SK-N-SH (cell line): ENCODE results near the gene HS3ST1. TPM values are rescaled to one million over a fixed set of nuclear protein-coding genes. Genes with fewer than 3 reads are reported as not detected.
"Not testable (repeated sequence)": the region's sequence is repeated elsewhere in the genome, so short reads cannot be mapped to it uniquely, and the experiment has no call there.

Experiments
- CTCF ChIA-PET: fragments of 300-600, 350-600 bp; formaldehyde crosslinking; extraction: SDS; loops from one replicate; lab custom pipeline; 2021; lab: Yijun Ruan, JAX
- POLR2A ChIA-PET: fragments of 350-600 bp; sonication (Branson Sonifier 250); formaldehyde crosslinking; extraction: SDS; loops from one replicate; lab custom pipeline; 2020; ENCODE audit warnings: antibody characterized with exemption, inconsistent platforms; lab: Yijun Ruan, JAX
- DNase-seq: peaks from one replicate; pipeline ENCODE4 v3.0.0; 2012
- H2AFZ ChIP-seq: fragments of 200-600 bp; sonication (generic); 2 replicates; pipeline ENCODE4 v1.8.1; 2016; ENCODE audit warnings: antibody characterized with exemption, mild to moderate bottlenecking, low read depth
- H3F3A ChIP-seq: fragments of 200-600 bp; sonication (generic); replicated peaks from 2 replicates; pipeline ENCODE3; 2016; ENCODE audit warnings: antibody characterized with exemption, mild to moderate bottlenecking; ENCODE audit not compliant: insufficient read depth
- H3K27ac ChIP-seq, 2 experiments: fragments of 200-500 bp in 1 of 2; fragments of 200-600 bp in 1 of 2; sonication (Bioruptor generic) in 1 of 2; sonication (generic), shearing (Covaris generic) in 1 of 2; 2 replicates each; pipeline versions ENCODE4 v1.5.1 to v1.6.1; 2014 to 2016; ENCODE audit warnings: low read depth in 2 of 2, inconsistent platforms in 1 of 2, low read length in 1 of 2, mild to moderate bottlenecking in 1 of 2, mixed read lengths in 1 of 2
- H3K27me3 ChIP-seq: fragments of 200-600 bp; sonication (generic), shearing (Covaris generic); 2 replicates; pipeline ENCODE4 v1.6.1; 2016; ENCODE audit warnings: mixed run types; ENCODE audit not compliant: insufficient read depth
- H3K36me3 ChIP-seq, 2 experiments: fragments of 200-500 bp in 1 of 2; fragments of 200-600 bp in 1 of 2; sonication (Bioruptor generic) in 1 of 2; sonication (generic) in 1 of 2; replicated peaks in 1 of 2; 2 replicates each; pipeline versions ENCODE3 to v1.5.1; 2014 to 2016; ENCODE audit warnings: low read length in 1 of 2, mild to moderate bottlenecking in 1 of 2; ENCODE audit not compliant: insufficient read depth in 2 of 2, control insufficient read depth in 1 of 2
- H3K4me1 ChIP-seq, 2 experiments: fragments of 200-500 bp in 1 of 2; fragments of 200-600 bp in 1 of 2; sonication (Bioruptor generic) in 1 of 2; sonication (generic), shearing (Covaris generic) in 1 of 2; 2 replicates each; pipeline versions ENCODE4 v1.5.1 to v1.6.1; 2014 to 2016; ENCODE audit warnings: low read depth in 1 of 2, low read length in 1 of 2, mixed run types in 1 of 2; ENCODE audit not compliant: insufficient read depth in 2 of 2, control insufficient read depth in 1 of 2
- H3K4me2 ChIP-seq: fragments of 200-600 bp; sonication (generic), shearing (Covaris generic); 2 replicates; pipeline ENCODE4 v1.6.1; 2017; ENCODE audit warnings: mixed run types
- H3K4me3 ChIP-seq, 2 experiments: fragments of 200-500 bp in 1 of 2; fragments of 200-600 bp in 1 of 2; sonication (Bioruptor generic) in 1 of 2; sonication (generic), shearing (Covaris generic) in 1 of 2; 2 replicates each; pipeline versions ENCODE4 v1.5.1 to v1.8.1; 2014 to 2016; ENCODE audit warnings: low read depth in 2 of 2, inconsistent platforms in 1 of 2, low read length in 1 of 2, mild to moderate bottlenecking in 1 of 2, mixed read lengths in 1 of 2, moderate library complexity in 1 of 2
- H3K79me2 ChIP-seq: fragments of 200-600 bp; sonication (generic); 2 replicates; pipeline ENCODE4 v1.8.1; 2017; ENCODE audit warnings: mild to moderate bottlenecking; ENCODE audit not compliant: insufficient read depth
- H3K9ac ChIP-seq: fragments of 200-600 bp; sonication (generic); 2 replicates; pipeline ENCODE4 v1.6.1; 2017; ENCODE audit warnings: mixed run types
- H3K9me2 ChIP-seq: fragments of 200-600 bp; sonication (generic); 2 replicates; pipeline ENCODE4 v1.6.1; 2017; ENCODE audit warnings: mixed run types
- H3K9me3 ChIP-seq: fragments of 200-600 bp; sonication (generic); 2 replicates; pipeline ENCODE4 v1.6.1; 2017; ENCODE audit warnings: mixed run types, mild to moderate bottlenecking, moderate library complexity
- H4K20me1 ChIP-seq: fragments of 200-600 bp; sonication (generic); 2 replicates; pipeline ENCODE4 v1.6.1; 2017; ENCODE audit warnings: mild to moderate bottlenecking, mixed run types; ENCODE audit not compliant: insufficient read depth
- ELF1 ChIP-seq: IDR thresholded peaks from 2 replicates; pipeline ENCODE4 v1.4.0; 2012
- EZH2phosphoT487 ChIP-seq: fragments of 200-600 bp; sonication (generic); IDR thresholded peaks from 2 replicates; pipeline ENCODE4 v1.6.1; 2017; ENCODE audit warnings: low read depth, mixed run types, mild to moderate bottlenecking, antibody characterized with exemption, moderate library complexity, borderline replicate concordance
- FOSL2 ChIP-seq: IDR thresholded peaks from 2 replicates; pipeline ENCODE4 v1.4.0; 2012; ENCODE audit warnings: low read depth, mild to moderate bottlenecking, moderate library complexity, borderline replicate concordance
- FOXJ3 ChIP-seq: sonication (generic); formaldehyde crosslinking; IDR thresholded peaks from 2 replicates; pipeline ENCODE4 v1.5.1; 2020; ENCODE audit warnings: mild to moderate bottlenecking, missing genetic modification reagents
- GATA2 ChIP-seq: sonication (generic); formaldehyde crosslinking; IDR thresholded peaks from 2 replicates; pipeline ENCODE4 v1.5.0; 2020; ENCODE audit warnings: mild to moderate bottlenecking, missing genetic modification reagents
- MEF2A ChIP-seq: IDR thresholded peaks from 2 replicates; pipeline ENCODE4 v1.4.0; 2012; ENCODE audit warnings: low read depth, borderline replicate concordance
- MXI1 ChIP-seq: IDR thresholded peaks from 2 replicates; pipeline ENCODE4 v1.6.1; 2012; ENCODE audit warnings: mild to moderate bottlenecking, low read depth, low read length, improper control_type of control experiment
- NRF1 ChIP-seq: IDR thresholded peaks from 2 replicates; pipeline ENCODE4 v1.6.1; 2012; ENCODE audit warnings: low read depth, mild to moderate bottlenecking, low read length
- POLR2AphosphoS5 ChIP-seq: IDR thresholded peaks from 2 replicates; pipeline ENCODE4 v1.6.1; 2012; ENCODE audit warnings: low read depth, low read length
- RAD21 ChIP-seq: IDR thresholded peaks from 2 replicates; pipeline ENCODE4 v1.6.1; 2012; ENCODE audit warnings: mild to moderate bottlenecking, low read length
- SIN3A ChIP-seq: IDR thresholded peaks from 2 replicates; pipeline ENCODE4 v1.6.1; 2012; ENCODE audit warnings: low read depth, mild to moderate bottlenecking, low read length, moderate library complexity, borderline replicate concordance
- SMC3 ChIP-seq: IDR thresholded peaks from 2 replicates; pipeline ENCODE4 v1.6.1; 2012; ENCODE audit warnings: low read depth, low read length, improper control_type of control experiment
- TAF1 ChIP-seq: IDR thresholded peaks from 2 replicates; pipeline ENCODE4 v1.6.1; 2012; ENCODE audit warnings: low read depth, mild to moderate bottlenecking, low read length, moderate library complexity, borderline replicate concordance
- YY1 ChIP-seq: IDR thresholded peaks from 2 replicates; pipeline ENCODE4 v1.4.0; 2012; ENCODE audit warnings: low read depth, mild to moderate bottlenecking
- WGBS: methylation state at CpG from one replicate; pipeline ENCODE4 v1.1.6; 2017; ENCODE audit warnings: low lambda C conversion rate; 5-methylcytosine and 5-hydroxymethylcytosine counted together
- polyA plus RNA-seq, 3 experiments: library from polyadenylated mRNA; depleted of rRNA; stranded (reverse); fragments of >200 nt; gene quantifications; 2 replicates each; pipeline ENCODE4 v1.2.3, GENCODE V29; 2012
- TF ChIP-seq, protein P1 (sequence below): IDR thresholded peaks from 2 replicates; pipeline ENCODE4 v1.4.0; 2012; ENCODE audit warnings: low read depth, borderline replicate concordance
- TF ChIP-seq, protein P2 (sequence below): fragments of 150-350 bp; IDR thresholded peaks from 2 replicates; pipeline ENCODE4 v1.6.1; 2017; ENCODE audit warnings: antibody characterized with exemption, low read length, low read depth, borderline replicate concordance
- TF ChIP-seq, protein P3 (sequence below): IDR thresholded peaks from 2 replicates; pipeline ENCODE4 v1.4.0; 2012; ENCODE audit warnings: low read depth

The HS3ST1 gene
- polyA plus RNA-seq, 1 of the 3 experiments (the other 2 are of a cell fraction): not detected

DNA sequence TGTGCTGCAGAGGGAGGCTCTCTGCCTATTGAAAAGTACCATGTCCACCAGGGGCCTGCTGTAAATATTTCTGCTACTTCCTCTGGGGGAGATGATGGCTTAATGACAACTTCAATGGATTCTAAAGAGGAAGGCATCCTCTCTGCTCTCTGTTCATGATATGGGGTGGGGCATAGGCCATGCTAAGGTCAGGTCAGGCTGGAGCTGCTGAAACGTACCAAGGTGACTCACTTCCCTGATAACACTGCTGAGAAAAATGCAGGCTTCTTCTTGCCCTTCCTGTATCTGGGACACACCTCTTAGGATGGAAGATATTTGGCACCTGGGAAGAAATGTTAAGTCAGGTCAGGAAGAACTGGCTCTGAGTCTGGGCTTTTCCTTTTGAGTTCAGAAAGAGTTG is 31.5 kb downstream of the HS3ST1 start:
- H4K20me1 ChIP-seq: no peaks in the 10 kb centered on the region
- no peak for DNase-seq
- no peaks in the 10 kb centered on the region for H3K9me3 ChIP-seq
- H3K27ac ChIP-seq: no peak overlapping the region
- H3K4me2 ChIP-seq: no peak overlapping the region
- ChIA-PET POLR2A (no interaction called here), CTCF (no interaction called here)
- no peak overlapping the region for H3K9ac ChIP-seq
- H3K27me3 ChIP-seq: no peaks in the 10 kb centered on the region
- WGBS: 0% methylated on average over 1 of the region's 1 CpG
- no peak overlapping the region for H2AFZ ChIP-seq
- H3K4me3 ChIP-seq: no peak overlapping the region
- no peaks in the 10 kb centered on the region for H3K36me3 ChIP-seq
- H3K9me2 ChIP-seq: no peaks in the 10 kb centered on the region
- H3K4me1 ChIP-seq: no peaks in the 10 kb centered on the region
- H3F3A ChIP-seq: no peaks in the 10 kb centered on the region
- no peak for TF ChIP-seq MXI1
- no peaks in the 10 kb centered on the region for H3K79me2 ChIP-seq

DNA sequence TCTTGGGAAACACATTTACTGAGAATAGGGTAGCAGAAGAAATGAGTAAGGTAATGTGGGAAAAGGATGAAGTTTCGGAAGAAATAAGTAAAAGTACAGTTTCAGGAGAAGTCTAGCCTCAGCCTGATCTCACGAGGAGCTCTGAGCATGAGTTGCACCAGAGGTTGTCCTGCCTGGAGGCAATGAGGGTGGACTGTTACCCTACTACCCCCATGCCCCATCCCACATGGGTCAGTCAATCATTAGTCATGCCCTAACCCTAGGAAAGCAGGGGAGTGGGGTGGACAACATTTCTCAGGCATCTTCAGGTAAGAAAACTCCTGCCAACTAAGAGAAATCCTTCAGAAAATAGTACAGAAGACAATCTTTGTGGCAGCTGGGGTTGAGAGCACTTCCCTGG is 35.1 kb downstream of the HS3ST1 start:
- H3K27me3 ChIP-seq: no peaks in the 10 kb centered on the region
- no peak overlapping the region for H3K4me3 ChIP-seq
- no peak overlapping the region for H3K27ac ChIP-seq
- H4K20me1 ChIP-seq: no peaks in the 10 kb centered on the region
- no peak overlapping the region for H3K4me2 ChIP-seq
- no peaks in the 10 kb centered on the region for H3K9me2 ChIP-seq
- H3K4me1 ChIP-seq: no peaks in the 10 kb centered on the region
- no peak overlapping the region for H2AFZ ChIP-seq
- no peaks in the 10 kb centered on the region for H3K79me2 ChIP-seq
- no peaks in the 10 kb centered on the region for H3K9me3 ChIP-seq
- no peak overlapping the region for H3K9ac ChIP-seq
- no peaks in the 10 kb centered on the region for H3K36me3 ChIP-seq
- whole genome bisulfite sequencing: 5% methylated on average over 2 of the region's 2 CpGs
- DNase-seq: no peak
- POLR2A ChIA-PET: no interaction called here
- no peak for TF ChIP-seq RAD21
- CTCF ChIA-PET: no interaction called here
- no peaks in the 10 kb centered on the region for H3F3A ChIP-seq

DNA sequence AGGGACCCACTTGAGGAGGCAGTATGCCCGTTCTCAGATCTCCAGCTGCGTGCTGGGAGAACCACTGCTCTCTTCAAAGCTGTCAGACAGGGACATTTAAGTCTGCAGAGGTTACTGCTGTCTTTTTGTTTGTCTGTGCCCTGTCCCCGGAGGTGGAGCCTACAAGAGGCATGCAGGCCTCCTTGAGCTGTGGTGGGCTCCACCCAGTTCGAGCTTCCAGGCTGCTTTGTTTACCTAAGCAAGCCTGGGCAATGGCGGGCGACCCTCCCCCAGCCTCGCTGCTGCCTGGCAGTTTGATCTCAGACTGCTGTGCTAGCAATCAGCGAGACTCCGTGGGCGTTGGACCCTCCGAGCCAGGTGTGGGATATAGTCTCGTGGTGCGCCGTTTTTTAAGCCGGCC is 44.6 kb downstream of the HS3ST1 start:
- H3K9me2 ChIP-seq, CTCF ChIA-PET, H3K4me2 ChIP-seq, H2AFZ ChIP-seq, H3K27me3 ChIP-seq, H3K4me1 ChIP-seq, H3F3A ChIP-seq, DNase-seq, H3K4me3 ChIP-seq, H3K36me3 ChIP-seq, H3K79me2 ChIP-seq, H3K9me3 ChIP-seq, H3K9ac ChIP-seq, H3K27ac ChIP-seq, H4K20me1 ChIP-seq, POLR2A ChIA-PET: not testable (repeated sequence)
- whole genome bisulfite sequencing: 53% methylated on average over 8 of the region's 15 CpGs

DNA sequence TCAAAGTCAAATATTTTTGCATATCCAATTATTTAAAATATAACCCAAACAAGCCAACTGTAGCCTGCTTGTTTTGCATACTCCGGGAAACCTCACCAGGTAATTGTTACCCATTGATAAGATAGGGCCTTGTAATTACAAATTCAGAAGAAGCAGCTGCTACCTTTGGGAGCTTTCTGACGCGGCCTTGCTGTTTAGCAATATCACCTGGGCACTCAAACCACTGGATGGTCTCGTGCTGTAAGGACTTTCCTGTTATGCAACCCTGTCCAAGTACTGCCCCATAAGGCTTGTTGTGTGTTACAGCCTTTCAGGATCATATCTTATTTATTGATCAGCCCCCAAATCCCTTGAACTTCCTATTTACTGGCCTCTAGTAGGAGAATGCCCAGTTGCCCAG is 52.1 kb downstream of the HS3ST1 start:
- WGBS: 33% methylated on average over 4 of the region's 4 CpGs
- no peak overlapping the region for H3K4me3 ChIP-seq
- ChIA-PET POLR2A (no interaction called here), CTCF (no interaction called here)
- H3K27me3 ChIP-seq: no peaks in the 10 kb centered on the region
- H3K9ac ChIP-seq: no peak overlapping the region
- no peaks in the 10 kb centered on the region for H3K9me3 ChIP-seq
- no peak overlapping the region for H2AFZ ChIP-seq
- no peaks in the 10 kb centered on the region for H3K36me3 ChIP-seq
- no peaks in the 10 kb centered on the region for H4K20me1 ChIP-seq
- DNase-seq: no peak
- no peak overlapping the region for H3K4me2 ChIP-seq
- no peaks in the 10 kb centered on the region for H3K4me1 ChIP-seq
- H3K9me2 ChIP-seq: no peaks in the 10 kb centered on the region
- no peaks in the 10 kb centered on the region for H3F3A ChIP-seq
- H3K27ac ChIP-seq: no peak overlapping the region
- H3K79me2 ChIP-seq: no peaks in the 10 kb centered on the region
- TF ChIP-seq RAD21 (no peak), YY1 (no peak), NRF1 (no peak), SIN3A (no peak), FOSL2 (no peak), FOXJ3 (CRISPR knock-in tag) (no peak), MEF2A (no peak), SMC3 (no peak), ELF1 (no peak), EZH2phosphoT487 (no peak), TAF1 (no peak), MXI1 (no peak), POLR2AphosphoS5 (no peak), GATA2 (CRISPR knock-in tag) (no peak)
- TF ChIP-seq, protein P1, sequence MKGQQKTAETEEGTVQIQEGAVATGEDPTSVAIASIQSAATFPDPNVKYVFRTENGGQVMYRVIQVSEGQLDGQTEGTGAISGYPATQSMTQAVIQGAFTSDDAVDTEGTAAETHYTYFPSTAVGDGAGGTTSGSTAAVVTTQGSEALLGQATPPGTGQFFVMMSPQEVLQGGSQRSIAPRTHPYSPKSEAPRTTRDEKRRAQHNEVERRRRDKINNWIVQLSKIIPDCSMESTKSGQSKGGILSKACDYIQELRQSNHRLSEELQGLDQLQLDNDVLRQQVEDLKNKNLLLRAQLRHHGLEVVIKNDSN: no peak
- TF ChIP-seq, protein P2, sequence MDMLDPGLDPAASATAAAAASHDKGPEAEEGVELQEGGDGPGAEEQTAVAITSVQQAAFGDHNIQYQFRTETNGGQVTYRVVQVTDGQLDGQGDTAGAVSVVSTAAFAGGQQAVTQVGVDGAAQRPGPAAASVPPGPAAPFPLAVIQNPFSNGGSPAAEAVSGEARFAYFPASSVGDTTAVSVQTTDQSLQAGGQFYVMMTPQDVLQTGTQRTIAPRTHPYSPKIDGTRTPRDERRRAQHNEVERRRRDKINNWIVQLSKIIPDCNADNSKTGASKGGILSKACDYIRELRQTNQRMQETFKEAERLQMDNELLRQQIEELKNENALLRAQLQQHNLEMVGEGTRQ: no peak
- TF ChIP-seq, protein P3, sequence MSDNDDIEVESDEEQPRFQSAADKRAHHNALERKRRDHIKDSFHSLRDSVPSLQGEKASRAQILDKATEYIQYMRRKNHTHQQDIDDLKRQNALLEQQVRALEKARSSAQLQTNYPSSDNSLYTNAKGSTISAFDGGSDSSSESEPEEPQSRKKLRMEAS: no peak
